Vagina (tissue), 2 donors: Measurements from ENCODE around the gene TDRD9.

ENCODE experiments used
- CTCF ChIP-seq, 3 experiments: fragments of 450-650 bp in 2 of 3; fragments of 200-600 bp in 1 of 3; sonication (generic) in 1 of 3; IDR thresholded peaks; one replicate each; pipeline ENCODE4 v1.5.1; 2017 to 2019; ENCODE audit warnings: antibody characterized with exemption in 3 of 3, mild to moderate bottlenecking in 2 of 3, moderate library complexity in 2 of 3
- POLR2A ChIP-seq, 2 donors: fragments of 450-650 bp; IDR thresholded peaks; one replicate each; pipeline ENCODE4 v1.6.1; 2017; ENCODE audit warnings: antibody characterized with exemption in 2 of 2, mild to moderate bottlenecking in 2 of 2, moderate library complexity in 2 of 2

- TF ChIP-seq CTCF (IDR thresholded peaks at IDR 0.05): no peak
- TF ChIP-seq POLR2A (IDR thresholded peaks at IDR 0.05): no peak
Measured at GRCh38 chr14:103995876-103996275, 67.6 kb downstream of the TDRD9 start.
